CD4-positive, alpha-beta T cell (primary cell): ENCODE results near the gene DIP2C. TPM values are rescaled to one million over a fixed set of nuclear protein-coding genes. Genes with fewer than 3 reads are reported as not detected.

Source experiments
- ATAC-seq: fragments of 200-7000 bp; cut with Tn5 transposase; one replicate; pipeline ENCODE4 v1.10.0; 2022; ENCODE audit warnings: mild to moderate bottlenecking; ENCODE audit not compliant: poor library complexity
- CTCF ChIA-PET: fragments of 350-600 bp; sonication (Branson Sonifier 250); formaldehyde crosslinking; loops from one replicate; lab custom pipeline; 2021; ENCODE audit warnings: antibody characterized with exemption, inconsistent platforms; lab: Charles Lee
- POLR2A ChIA-PET: fragments of 350-600 bp; sonication (Branson Sonifier 250); formaldehyde crosslinking; loops from one replicate; lab custom pipeline; 2021; ENCODE audit warnings: antibody characterized with exemption, inconsistent platforms; lab: Charles Lee
- DNase-seq, 14 experiments: peaks; one replicate each; pipeline ENCODE4 v3.0.0-alpha.2; 2013 to 2020; ENCODE audit warnings: mixed read lengths in 2 of 14
- H3K27ac ChIP-seq, 2 donors: one replicate each; pipeline versions ENCODE4 v1.5.1 to v1.7.0; 2013; ENCODE audit warnings: low read length in 2 of 2, low read depth in 1 of 2, mild to moderate bottlenecking in 1 of 2
- H3K27me3 ChIP-seq, 2 experiments: 1 replicate in 1 of 2; 2 replicates in 1 of 2; pipeline versions ENCODE4 v1.6.1 to v1.7.0; 2013; ENCODE audit warnings: low read length in 2 of 2, control low read depth in 1 of 2, mild to moderate bottlenecking in 1 of 2, moderate library complexity in 1 of 2; ENCODE audit not compliant: insufficient read depth in 2 of 2, control insufficient read depth in 1 of 2
- H3K36me3 ChIP-seq: one replicate; pipeline ENCODE4 v1.6.1; 2013; ENCODE audit warnings: low read length, control low read depth; ENCODE audit not compliant: insufficient read depth
- H3K4me1 ChIP-seq: one replicate; pipeline ENCODE4 v1.6.1; 2013; ENCODE audit warnings: low read length, control low read depth; ENCODE audit not compliant: insufficient read depth
- H3K4me3 ChIP-seq: one replicate; pipeline ENCODE4 v1.5.1; 2013; ENCODE audit warnings: mild to moderate bottlenecking, low read length, moderate library complexity
- H3K9me3 ChIP-seq, 2 experiments: 1 replicate in 1 of 2; 2 replicates in 1 of 2; pipeline versions ENCODE4 v1.6.1 to v1.7.0; 2013; ENCODE audit warnings: low read length in 2 of 2, mild to moderate bottlenecking in 2 of 2, control low read depth in 1 of 2, moderate library complexity in 1 of 2; ENCODE audit not compliant: control insufficient read depth in 1 of 2, insufficient read depth in 1 of 2
- H3K27ac Mint-ChIP-seq: one replicate; pipeline ENCODE4 v1.8.0; 2020; ENCODE audit warnings: mixed read lengths
- H3K27me3 Mint-ChIP-seq: one replicate; pipeline ENCODE4 v1.8.0; 2021; ENCODE audit warnings: mixed read lengths
- H3K36me3 Mint-ChIP-seq: one replicate; pipeline ENCODE4 v1.8.0; 2021; ENCODE audit warnings: low read depth, mixed read lengths
- H3K4me1 Mint-ChIP-seq: one replicate; pipeline ENCODE4 v1.8.0; 2021; ENCODE audit warnings: low read depth, mixed read lengths
- H3K4me3 Mint-ChIP-seq: one replicate; pipeline ENCODE4 v1.8.0; 2020; ENCODE audit warnings: mild to moderate bottlenecking, mixed read lengths
- H3K9me3 Mint-ChIP-seq: one replicate; pipeline ENCODE4 v1.8.0; 2020; ENCODE audit warnings: mixed read lengths
- intact Hi-C, 2 experiments: fragments of 100-400 bp; cut with DNase I in 1 of 2; cut with micrococcal nuclease in 1 of 2; formaldehyde crosslinking; loops; one replicate each; pipeline versions ENCODE4 v1.15.1 to v1.9.0; 2023 to 2025; cut with DNase I, micrococcal nuclease
- total RNA-seq, 174 experiments: library from RNA in 2 of 174; stranded (reverse) in 2 of 174; gene quantifications; one replicate each; pipeline ENCODE4 v1.2.3 and lab custom pipeline; 2021 to 2026
- TF ChIP-seq, protein P1 (sequence below): fragments of 200-600 bp; IDR thresholded peaks from one replicate; pipeline ENCODE4 v1.8.0; 2022; ENCODE audit warnings: antibody characterized with exemption, mild to moderate bottlenecking

DIP2C gene
- total RNA-seq, 2 experiments from 2014 or later, result 4.1 TPM

DNA sequence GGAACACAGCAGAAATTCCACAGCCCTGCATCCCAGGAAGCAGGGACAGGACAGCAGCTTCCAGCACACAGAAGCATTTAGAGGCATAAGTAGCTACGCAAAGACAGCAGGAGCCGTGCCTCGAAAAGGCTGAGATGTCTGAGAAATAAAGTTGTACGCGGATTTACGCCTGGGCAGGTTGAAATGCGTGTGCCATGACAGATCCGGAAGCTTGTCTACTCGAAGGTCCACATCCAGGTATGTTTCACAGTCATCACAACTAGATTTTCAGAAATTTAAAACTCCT is 26.1 kb downstream of the DIP2C start:
- ATAC-seq (no peak), DNase-seq (no peak)
- H3K27ac ChIP-seq, result no peak overlapping the region
- CTCF ChIA-PET, result no interaction called here
- Mint-ChIP-seq H3K9me3 (no peaks in the 10 kb centered on the region), H3K27ac (no peak overlapping the region), H3K4me3 (no peak overlapping the region), H3K4me1 (peaks cover 5% of the 10 kb centered on the region), H3K36me3 (no peaks in the 10 kb centered on the region), H3K27me3 (peaks cover 18% of the 10 kb centered on the region)
- POLR2A ChIA-PET, result no interaction called here
- intact Hi-C loops, result no loop called here
- no peaks in the 10 kb centered on the region for H3K4me1 ChIP-seq
- no peak overlapping the region for H3K4me3 ChIP-seq
- H3K27me3 ChIP-seq, result no peaks in the 10 kb centered on the region
- TF ChIP-seq, protein P1, sequence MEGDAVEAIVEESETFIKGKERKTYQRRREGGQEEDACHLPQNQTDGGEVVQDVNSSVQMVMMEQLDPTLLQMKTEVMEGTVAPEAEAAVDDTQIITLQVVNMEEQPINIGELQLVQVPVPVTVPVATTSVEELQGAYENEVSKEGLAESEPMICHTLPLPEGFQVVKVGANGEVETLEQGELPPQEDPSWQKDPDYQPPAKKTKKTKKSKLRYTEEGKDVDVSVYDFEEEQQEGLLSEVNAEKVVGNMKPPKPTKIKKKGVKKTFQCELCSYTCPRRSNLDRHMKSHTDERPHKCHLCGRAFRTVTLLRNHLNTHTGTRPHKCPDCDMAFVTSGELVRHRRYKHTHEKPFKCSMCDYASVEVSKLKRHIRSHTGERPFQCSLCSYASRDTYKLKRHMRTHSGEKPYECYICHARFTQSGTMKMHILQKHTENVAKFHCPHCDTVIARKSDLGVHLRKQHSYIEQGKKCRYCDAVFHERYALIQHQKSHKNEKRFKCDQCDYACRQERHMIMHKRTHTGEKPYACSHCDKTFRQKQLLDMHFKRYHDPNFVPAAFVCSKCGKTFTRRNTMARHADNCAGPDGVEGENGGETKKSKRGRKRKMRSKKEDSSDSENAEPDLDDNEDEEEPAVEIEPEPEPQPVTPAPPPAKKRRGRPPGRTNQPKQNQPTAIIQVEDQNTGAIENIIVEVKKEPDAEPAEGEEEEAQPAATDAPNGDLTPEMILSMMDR, result no peak
- peaks cover 0 to 13% of the 10 kb centered on the region in 2 experiments for H3K9me3 ChIP-seq
- H3K36me3 ChIP-seq, result no peaks in the 10 kb centered on the region

DNA sequence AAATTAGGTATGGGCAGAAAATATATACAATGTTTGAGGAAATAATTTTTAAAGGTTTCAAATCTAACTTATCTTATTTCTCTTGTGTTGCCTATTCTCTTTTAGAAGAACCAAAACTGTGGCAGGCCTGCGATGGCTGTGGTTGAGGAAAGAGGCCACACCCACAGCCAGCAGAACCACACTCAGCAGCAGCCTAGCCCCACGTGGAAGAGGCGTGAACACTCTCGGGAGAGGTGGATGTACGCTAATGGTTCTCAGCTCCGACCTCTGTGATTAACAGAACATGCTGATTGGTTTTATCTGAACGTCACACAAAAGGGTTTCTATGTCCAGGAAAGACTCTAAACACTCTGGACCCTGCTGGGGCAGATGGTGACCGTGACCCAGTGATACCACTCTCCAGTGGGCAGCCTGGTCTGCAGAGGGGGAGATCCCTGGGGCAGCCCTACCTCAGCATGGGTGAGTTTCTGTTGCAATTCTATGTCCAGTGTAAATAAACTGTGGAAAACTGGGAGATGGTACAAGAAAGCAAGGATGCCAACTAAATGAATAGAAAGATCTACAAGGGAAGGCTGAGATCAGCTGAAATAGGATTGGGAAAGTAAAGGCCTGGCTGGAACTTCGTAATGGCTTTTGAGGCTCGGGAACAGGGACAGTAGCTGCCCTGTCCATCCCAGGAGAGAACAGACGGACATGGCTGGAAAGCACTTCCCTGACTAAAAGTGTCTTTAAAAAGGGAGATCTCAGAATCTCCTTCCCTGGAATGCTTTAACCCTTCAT is 26.6 kb downstream of the DIP2C start:
- no peak overlapping the region for H3K27ac Mint-ChIP-seq
- H3K27me3 Mint-ChIP-seq, result peaks cover 18% of the 10 kb centered on the region
- peaks cover 5% of the 10 kb centered on the region for H3K4me1 Mint-ChIP-seq
- TF ChIP-seq, protein P1, result no peak
- DNase-seq (peak in 1 of 14 experiments; percentile 17), ATAC-seq (no peak)
- Histone ChIP-seq H3K27me3 (no peaks in the 10 kb centered on the region), H3K9me3 (peaks cover 0 to 13% of the 10 kb centered on the region in 2 experiments), H3K4me1 (no peaks in the 10 kb centered on the region), H3K27ac (no peak overlapping the region), H3K4me3 (no peak overlapping the region), H3K36me3 (no peaks in the 10 kb centered on the region)
- POLR2A ChIA-PET, result no interaction called here
- CTCF ChIA-PET, result no interaction called here
- H3K36me3 Mint-ChIP-seq, result no peaks in the 10 kb centered on the region
- H3K4me3 Mint-ChIP-seq, result no peak overlapping the region
- intact Hi-C loops, result no loop called here
- H3K9me3 Mint-ChIP-seq, result no peaks in the 10 kb centered on the region

DNA sequence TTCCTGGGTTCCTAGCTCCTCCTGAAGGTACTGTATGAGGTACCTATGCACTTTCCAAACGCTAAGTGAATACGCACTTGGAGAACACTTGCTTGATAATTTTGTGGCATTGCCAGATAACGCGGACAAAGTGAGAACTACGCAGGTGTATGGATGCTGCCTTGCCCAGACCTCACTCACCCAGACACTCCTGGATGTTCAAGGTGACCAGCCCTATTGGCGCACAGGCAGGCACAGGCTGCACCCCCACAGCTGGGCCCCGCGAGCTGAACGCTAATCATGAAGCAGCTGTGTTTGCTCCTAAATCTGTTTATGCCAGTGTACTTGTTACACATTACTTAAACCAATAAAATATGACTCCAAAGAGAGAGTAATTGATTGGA is 27.3 kb downstream of the DIP2C start:
- intact Hi-C loops, result no loop called here
- ChIA-PET CTCF (no interaction called here), POLR2A (no interaction called here)
- Histone ChIP-seq H3K27ac (no peak overlapping the region), H3K36me3 (no peaks in the 10 kb centered on the region), H3K4me1 (no peaks in the 10 kb centered on the region), H3K4me3 (no peak overlapping the region), H3K27me3 (no peaks in the 10 kb centered on the region), H3K9me3 (peaks cover 0 to 11% of the 10 kb centered on the region in 2 experiments)
- ATAC-seq (no peak), DNase-seq (no peak)
- peaks cover 5% of the 10 kb centered on the region for H3K4me1 Mint-ChIP-seq
- H3K4me3 Mint-ChIP-seq, result no peak overlapping the region
- H3K9me3 Mint-ChIP-seq, result no peaks in the 10 kb centered on the region
- TF ChIP-seq, protein P1, result no peak
- peaks cover 18% of the 10 kb centered on the region for H3K27me3 Mint-ChIP-seq
- no peak overlapping the region for H3K27ac Mint-ChIP-seq
- no peaks in the 10 kb centered on the region for H3K36me3 Mint-ChIP-seq
